ENCODE data around the gene CACNA2D1.

CACNA2D1 gene

GRCh38 chr7:81993186-81993585 is 450.4 kb downstream of the CACNA2D1 start:
- CTCF ChIA-PET = interaction anchor here (0.9 kb wide), 1 partner anchor 510 kb away, joined by 4 read pairs; no protein-coding TSS in a partner anchor
- no peak for TF ChIP-seq SP1 (IDR thresholded peaks at IDR 0.05)
- no peak for DNase-seq (ENCODE audit: extremely low spot score)
- POLR2A ChIA-PET = no interaction called here

GRCh38 chr7:81990395-81990794 is 453.2 kb downstream of the CACNA2D1 start:
- no peak for DNase-seq (ENCODE audit: extremely low spot score)
- CTCF ChIA-PET = no interaction called here
- POLR2A ChIA-PET = no interaction called here
- no peak for TF ChIP-seq CTBP1 (IDR thresholded peaks at IDR 0.05; ENCODE audit: borderline replicate concordance)
- no peak for TF ChIP-seq FOXK2 (IDR thresholded peaks at IDR 0.05)
- TF ChIP-seq ZNF384 (IDR thresholded peaks at IDR 0.05) = no peak
- TF ChIP-seq ARNT (IDR thresholded peaks at IDR 0.05) = no peak
- TF ChIP-seq FOXA1 (IDR thresholded peaks at IDR 0.05) = no peak
- no peak for TF ChIP-seq SP1 (IDR thresholded peaks at IDR 0.05)
- TF ChIP-seq NFRKB (IDR thresholded peaks at IDR 0.05) = no peak
- TF ChIP-seq ELF4 (IDR thresholded peaks at IDR 0.05) = no peak
- TF ChIP-seq L3MBTL2 (conservative IDR thresholded peaks at IDR 0.05) = no peak
- no peak for TF ChIP-seq TARDBP (IDR thresholded peaks at IDR 0.05)
- no peak for TF ChIP-seq HDGF (IDR thresholded peaks at IDR 0.05; ENCODE audit: borderline replicate concordance)
- TF ChIP-seq PKNOX1 (IDR thresholded peaks at IDR 0.05) = no peak
- TF ChIP-seq FOXM1 (IDR thresholded peaks at IDR 0.05; ENCODE audit: borderline replicate concordance) = no peak
- TF ChIP-seq LEF1 (IDR thresholded peaks at IDR 0.05; ENCODE audit: borderline replicate concordance) = no peak
- TF ChIP-seq SUZ12 (IDR thresholded peaks at IDR 0.05) = no peak
- TF ChIP-seq BHLHE40 (IDR thresholded peaks at IDR 0.05; ENCODE audit: borderline replicate concordance) = no peak

DNA sequence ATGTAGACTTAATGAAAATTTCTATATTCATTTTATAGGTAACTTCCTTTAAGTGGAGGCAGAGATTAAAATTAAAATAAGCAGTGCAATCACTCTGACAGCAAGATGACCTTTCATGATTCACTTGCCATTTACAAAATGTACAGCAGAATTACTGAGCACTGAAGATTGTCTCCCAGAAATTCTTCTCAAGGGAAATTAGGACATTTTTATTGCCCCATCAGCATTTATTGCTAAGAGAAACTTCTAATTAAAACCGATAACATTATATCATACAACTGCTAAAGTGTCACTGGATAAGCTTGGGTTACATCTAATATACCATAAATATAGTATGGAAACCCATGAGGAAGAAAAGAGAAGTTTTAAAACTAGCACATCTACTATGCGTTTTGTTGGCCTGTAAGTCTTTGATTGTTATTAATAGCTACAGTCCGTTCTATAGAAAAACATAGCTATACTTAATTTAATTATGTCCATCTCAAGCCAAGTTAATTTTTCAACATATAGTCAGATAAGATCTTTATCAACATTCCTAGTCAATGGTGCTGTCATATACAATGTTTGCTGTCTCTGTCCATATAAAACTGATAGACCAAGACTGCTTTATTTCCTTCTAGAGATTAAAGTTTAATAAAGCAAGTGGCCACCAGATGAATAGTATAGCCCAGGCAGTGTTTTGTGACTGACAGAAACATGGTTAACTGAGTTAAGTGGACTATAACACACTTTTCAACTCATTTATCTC is 456.7 kb downstream of the CACNA2D1 start:
- POLR2A ChIA-PET = no interaction called here
- TF ChIP-seq ZNF384 (IDR thresholded peaks at IDR 0.05) (no peak), BHLHE40 (IDR thresholded peaks at IDR 0.05; ENCODE audit: borderline replicate concordance) (no peak), SUZ12 (IDR thresholded peaks at IDR 0.05) (no peak), HDGF (IDR thresholded peaks at IDR 0.05; ENCODE audit: borderline replicate concordance) (no peak), TARDBP (IDR thresholded peaks at IDR 0.05) (no peak), SP1 (IDR thresholded peaks at IDR 0.05) (no peak), FOXM1 (IDR thresholded peaks at IDR 0.05; ENCODE audit: borderline replicate concordance) (no peak), PKNOX1 (IDR thresholded peaks at IDR 0.05) (no peak), NFRKB (IDR thresholded peaks at IDR 0.05) (no peak), ARNT (IDR thresholded peaks at IDR 0.05) (no peak), CTBP1 (IDR thresholded peaks at IDR 0.05; ENCODE audit: borderline replicate concordance) (no peak)
- CTCF ChIA-PET = interaction anchor here (0.6 kb wide), 1 partner anchor 618 kb away, joined by 3 read pairs; no protein-coding TSS in a partner anchor
- no peak for DNase-seq (ENCODE audit: extremely low spot score)

GRCh38 chr7:81983406-81983805 is 460.2 kb downstream of the CACNA2D1 start:
- POLR2A ChIA-PET = no interaction called here
- CTCF ChIA-PET = no interaction called here
- TF ChIP-seq HDGF (IDR thresholded peaks at IDR 0.05; ENCODE audit: borderline replicate concordance) = no peak
- no peak for TF ChIP-seq FOXM1 (IDR thresholded peaks at IDR 0.05; ENCODE audit: borderline replicate concordance)
- no peak for TF ChIP-seq BHLHE40 (IDR thresholded peaks at IDR 0.05; ENCODE audit: borderline replicate concordance)
- TF ChIP-seq NFRKB (IDR thresholded peaks at IDR 0.05) = no peak
- no peak for TF ChIP-seq LEF1 (IDR thresholded peaks at IDR 0.05; ENCODE audit: borderline replicate concordance)
- no peak for TF ChIP-seq L3MBTL2 (conservative IDR thresholded peaks at IDR 0.05)
- no peak for TF ChIP-seq SP1 (IDR thresholded peaks at IDR 0.05)
- TF ChIP-seq SUZ12 (IDR thresholded peaks at IDR 0.05) = no peak

GRCh38 chr7:81973117-81973516 is 470.5 kb downstream of the CACNA2D1 start:
- TF ChIP-seq FOXK2 (IDR thresholded peaks at IDR 0.05) = no peak
- no peak for TF ChIP-seq ARNT (IDR thresholded peaks at IDR 0.05)
- TF ChIP-seq FOXM1 (IDR thresholded peaks at IDR 0.05; ENCODE audit: borderline replicate concordance) = no peak
- ChIA-PET POLR2A (no interaction called here), CTCF (no interaction called here)
- DNase-seq (ENCODE audit: extremely low spot score) = no peak

More at GRCh38 chr7:81983406-81983805, 460.2 kb downstream of the CACNA2D1 start:
- no peak for DNase-seq (ENCODE audit: extremely low spot score)

DNA sequence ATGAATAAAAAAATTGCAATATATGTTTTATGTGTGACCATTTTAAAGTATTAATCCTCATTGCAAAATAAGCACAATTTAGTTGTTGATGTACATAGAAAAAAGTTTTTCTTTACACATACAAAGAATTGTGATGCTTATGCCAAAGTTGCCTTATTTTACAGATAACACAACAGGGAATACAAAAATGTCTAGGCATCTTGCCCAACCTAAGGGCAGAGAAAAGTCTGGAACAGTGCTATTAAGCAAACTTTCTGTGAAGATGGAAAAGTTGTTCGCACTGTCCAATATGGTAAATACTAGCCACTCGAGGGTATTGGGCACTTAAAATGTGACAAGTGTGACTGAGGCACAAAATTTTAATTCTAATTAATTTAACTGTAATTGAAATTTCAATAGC is 483.6 kb downstream of the CACNA2D1 start:
- POLR2A ChIA-PET = no interaction called here
- CTCF ChIA-PET = no interaction called here
- TF ChIP-seq FOXM1 (IDR thresholded peaks at IDR 0.05; ENCODE audit: borderline replicate concordance) (no peak), PKNOX1 (IDR thresholded peaks at IDR 0.05) (no peak), FOXK2 (IDR thresholded peaks at IDR 0.05) (no peak), BHLHE40 (IDR thresholded peaks at IDR 0.05; ENCODE audit: borderline replicate concordance) (no peak), ARNT (IDR thresholded peaks at IDR 0.05) (no peak), ELF4 (IDR thresholded peaks at IDR 0.05) (no peak), FOXA1 (IDR thresholded peaks at IDR 0.05) (no peak), NFRKB (IDR thresholded peaks at IDR 0.05) (no peak), TARDBP (IDR thresholded peaks at IDR 0.05) (no peak), L3MBTL2 (conservative IDR thresholded peaks at IDR 0.05) (no peak), CTBP1 (IDR thresholded peaks at IDR 0.05; ENCODE audit: borderline replicate concordance) (no peak), SUZ12 (IDR thresholded peaks at IDR 0.05) (no peak), LEF1 (IDR thresholded peaks at IDR 0.05; ENCODE audit: borderline replicate concordance) (no peak), HDGF (IDR thresholded peaks at IDR 0.05; ENCODE audit: borderline replicate concordance) (no peak), ZNF384 (IDR thresholded peaks at IDR 0.05) (no peak)
- no peak for DNase-seq (ENCODE audit: extremely low spot score)
